PFSK-1 (cell line): ENCODE data around the gene INPP5A.

Experiments
- FOXP2 ChIP-seq: optimal IDR thresholded peaks from 2 replicates; pipeline ENCODE3; 2011; ENCODE audit warnings: borderline replicate concordance, control low read depth, inconsistent platforms; ENCODE audit not compliant: insufficient read depth; ENCODE audit errors: extremely low read length, extremely low read depth
- POLR2AphosphoS5 ChIP-seq: IDR thresholded peaks from 2 replicates; pipeline ENCODE4 v1.6.1; 2012; ENCODE audit warnings: low read depth, mild to moderate bottlenecking, control low read depth, low read length, moderate library complexity
- SIN3A ChIP-seq: IDR thresholded peaks from 2 replicates; pipeline ENCODE4 v1.6.1; 2012; ENCODE audit warnings: mild to moderate bottlenecking, low read length, moderate library complexity, borderline replicate concordance; ENCODE audit not compliant: insufficient read depth
- TAF1 ChIP-seq: IDR thresholded peaks from 2 replicates; pipeline ENCODE4 v1.6.1; 2012; ENCODE audit warnings: low read length, control low read depth, borderline replicate concordance; ENCODE audit not compliant: insufficient read depth
- TF ChIP-seq, protein P1 (sequence below), 2 experiments: IDR thresholded peaks; 2 replicates each; pipeline versions ENCODE4 v1.6.1 to v1.8.0; 2011 to 2012; ENCODE audit warnings: low read depth in 2 of 2, low read length in 2 of 2, control low read depth in 1 of 2, inconsistent platforms in 1 of 2, mild to moderate bottlenecking in 1 of 2, moderate library complexity in 1 of 2; ENCODE audit not compliant: insufficient read depth in 1 of 2

INPP5A gene

GRCh38 chr10:132802048-132802447 is 264.5 kb downstream of the INPP5A start:
- TF ChIP-seq, protein P1, sequence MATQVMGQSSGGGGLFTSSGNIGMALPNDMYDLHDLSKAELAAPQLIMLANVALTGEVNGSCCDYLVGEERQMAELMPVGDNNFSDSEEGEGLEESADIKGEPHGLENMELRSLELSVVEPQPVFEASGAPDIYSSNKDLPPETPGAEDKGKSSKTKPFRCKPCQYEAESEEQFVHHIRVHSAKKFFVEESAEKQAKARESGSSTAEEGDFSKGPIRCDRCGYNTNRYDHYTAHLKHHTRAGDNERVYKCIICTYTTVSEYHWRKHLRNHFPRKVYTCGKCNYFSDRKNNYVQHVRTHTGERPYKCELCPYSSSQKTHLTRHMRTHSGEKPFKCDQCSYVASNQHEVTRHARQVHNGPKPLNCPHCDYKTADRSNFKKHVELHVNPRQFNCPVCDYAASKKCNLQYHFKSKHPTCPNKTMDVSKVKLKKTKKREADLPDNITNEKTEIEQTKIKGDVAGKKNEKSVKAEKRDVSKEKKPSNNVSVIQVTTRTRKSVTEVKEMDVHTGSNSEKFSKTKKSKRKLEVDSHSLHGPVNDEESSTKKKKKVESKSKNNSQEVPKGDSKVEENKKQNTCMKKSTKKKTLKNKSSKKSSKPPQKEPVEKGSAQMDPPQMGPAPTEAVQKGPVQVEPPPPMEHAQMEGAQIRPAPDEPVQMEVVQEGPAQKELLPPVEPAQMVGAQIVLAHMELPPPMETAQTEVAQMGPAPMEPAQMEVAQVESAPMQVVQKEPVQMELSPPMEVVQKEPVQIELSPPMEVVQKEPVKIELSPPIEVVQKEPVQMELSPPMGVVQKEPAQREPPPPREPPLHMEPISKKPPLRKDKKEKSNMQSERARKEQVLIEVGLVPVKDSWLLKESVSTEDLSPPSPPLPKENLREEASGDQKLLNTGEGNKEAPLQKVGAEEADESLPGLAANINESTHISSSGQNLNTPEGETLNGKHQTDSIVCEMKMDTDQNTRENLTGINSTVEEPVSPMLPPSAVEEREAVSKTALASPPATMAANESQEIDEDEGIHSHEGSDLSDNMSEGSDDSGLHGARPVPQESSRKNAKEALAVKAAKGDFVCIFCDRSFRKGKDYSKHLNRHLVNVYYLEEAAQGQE (IDR thresholded peaks at IDR 0.05; ENCODE audit: insufficient read depth in 1 of 2, low read depth in 2 of 2, low read length in 2 of 2): no peak
- TF ChIP-seq TAF1: no peak
- TF ChIP-seq POLR2AphosphoS5: no peak
- TF ChIP-seq SIN3A: no peak
- TF ChIP-seq FOXP2: no peak

DNA sequence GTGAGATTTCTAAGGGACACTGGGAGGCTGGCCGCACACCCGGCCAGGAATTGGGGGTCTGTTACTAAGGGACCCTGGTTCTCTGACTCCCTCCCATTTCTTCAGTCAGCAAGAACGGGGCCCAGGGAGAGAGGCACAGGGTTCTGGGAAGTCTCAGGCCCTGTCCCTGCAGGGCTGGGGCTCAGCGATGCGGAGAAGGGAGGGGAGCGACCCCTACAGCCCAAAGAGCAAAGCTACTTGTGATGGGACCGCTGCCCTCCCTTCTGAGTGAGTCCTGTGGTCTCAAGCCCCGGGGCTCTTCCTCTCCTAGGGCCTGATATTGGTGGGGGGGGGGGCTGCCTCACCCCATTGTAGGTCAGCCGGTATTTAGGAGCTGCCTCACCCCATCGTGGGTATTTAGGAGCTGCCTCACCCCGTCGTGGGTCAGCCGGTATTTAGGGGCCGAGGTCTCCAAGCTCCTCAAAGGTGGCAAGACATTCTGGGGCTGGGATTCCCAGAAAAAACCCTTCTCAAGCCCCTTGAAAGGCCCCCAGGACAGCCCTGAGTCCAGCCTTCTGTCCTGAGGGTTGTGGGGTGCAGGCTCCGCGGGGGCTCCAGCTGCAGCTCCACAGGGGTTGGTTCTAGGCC is 265.2 kb downstream of the INPP5A start:
- no peak for TF ChIP-seq TAF1
- TF ChIP-seq, protein P1 (IDR thresholded peaks at IDR 0.05; ENCODE audit: insufficient read depth in 1 of 2, low read depth in 2 of 2, low read length in 2 of 2): no peak
- TF ChIP-seq SIN3A: no peak
- TF ChIP-seq POLR2AphosphoS5: no peak
- TF ChIP-seq FOXP2: no peak

DNA sequence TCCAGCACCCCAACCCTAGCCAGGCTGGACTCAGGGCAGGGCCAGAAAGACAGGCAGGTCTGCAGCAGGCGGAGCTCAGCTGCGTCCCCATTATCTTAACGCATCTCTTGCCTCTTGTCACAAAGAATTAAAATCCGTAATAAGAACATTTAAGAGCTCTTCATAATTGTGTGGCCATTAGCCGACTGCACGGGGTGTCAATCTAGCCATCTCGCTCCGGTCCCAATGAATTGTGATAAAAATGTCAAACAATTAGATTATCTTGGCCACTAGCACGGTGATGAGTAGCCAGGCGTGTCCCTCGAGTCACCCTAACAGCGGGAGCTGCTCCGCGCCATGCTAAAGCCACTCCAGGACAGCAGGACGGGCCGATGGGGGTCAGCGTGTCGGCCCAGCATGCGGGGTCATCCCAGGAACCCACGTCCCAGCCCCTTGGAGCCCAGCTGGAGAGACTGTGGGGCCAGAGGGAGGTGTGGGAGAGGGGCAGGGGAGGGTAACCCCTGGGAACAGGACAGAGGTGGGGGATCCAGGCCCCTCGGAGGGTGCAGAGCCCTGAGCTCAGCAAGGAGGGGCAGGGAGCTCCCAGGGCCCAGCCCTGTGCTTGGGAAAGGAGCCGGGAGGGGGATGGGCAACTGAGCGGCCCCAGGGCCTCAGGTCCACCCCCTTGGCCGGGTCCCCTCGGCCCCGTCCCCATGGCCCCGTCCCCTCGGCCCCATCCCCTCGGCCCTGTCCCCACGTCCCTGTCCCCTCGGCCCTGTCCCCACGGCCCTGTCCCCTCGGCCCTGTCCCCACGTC is 266.0 kb downstream of the INPP5A start:
- TF ChIP-seq, protein P1 (IDR thresholded peaks at IDR 0.05; ENCODE audit: insufficient read depth in 1 of 2, low read depth in 2 of 2, low read length in 2 of 2): no peak
- TF ChIP-seq TAF1: no peak
- TF ChIP-seq FOXP2: no peak
- TF ChIP-seq POLR2AphosphoS5: no peak
- TF ChIP-seq SIN3A: no peak

GRCh38 chr10:132804287-132804686 is 266.7 kb downstream of the INPP5A start:
- TF ChIP-seq SIN3A: no peak
- TF ChIP-seq, protein P1 (IDR thresholded peaks at IDR 0.05; ENCODE audit: insufficient read depth in 1 of 2, low read depth in 2 of 2, low read length in 2 of 2): no peak
- no peak for TF ChIP-seq TAF1
- no peak for TF ChIP-seq FOXP2
- no peak for TF ChIP-seq POLR2AphosphoS5
